ENCODE results near the gene SCO1.
A peak's percentile ranks its signal among the peaks of the same experiment; 100 is the strongest.

Gene SCO1

DNA sequence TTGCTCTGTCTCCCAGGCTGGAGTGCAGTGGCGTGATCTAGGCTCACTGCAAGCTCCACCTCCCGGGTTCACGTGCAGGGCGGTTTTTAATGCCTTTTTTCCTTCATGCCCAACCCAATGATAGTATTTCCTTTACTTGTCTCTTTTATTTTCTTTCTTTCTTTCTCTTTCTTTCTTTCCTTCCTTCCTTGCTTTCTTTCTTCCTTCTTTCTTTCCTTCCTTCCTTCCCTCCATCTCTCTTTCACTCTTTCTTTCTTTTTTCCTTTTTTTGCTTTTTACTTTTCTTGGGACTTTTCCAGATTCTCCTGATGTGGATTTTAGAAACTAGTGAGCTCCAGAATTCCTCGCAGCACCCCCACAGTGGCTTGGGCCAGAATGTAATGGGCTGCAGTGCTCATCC, 43.3 kb downstream of the SCO1 start:
- no peak for DNase-seq (ENCODE audit: low read depth, low spot score)

DNA sequence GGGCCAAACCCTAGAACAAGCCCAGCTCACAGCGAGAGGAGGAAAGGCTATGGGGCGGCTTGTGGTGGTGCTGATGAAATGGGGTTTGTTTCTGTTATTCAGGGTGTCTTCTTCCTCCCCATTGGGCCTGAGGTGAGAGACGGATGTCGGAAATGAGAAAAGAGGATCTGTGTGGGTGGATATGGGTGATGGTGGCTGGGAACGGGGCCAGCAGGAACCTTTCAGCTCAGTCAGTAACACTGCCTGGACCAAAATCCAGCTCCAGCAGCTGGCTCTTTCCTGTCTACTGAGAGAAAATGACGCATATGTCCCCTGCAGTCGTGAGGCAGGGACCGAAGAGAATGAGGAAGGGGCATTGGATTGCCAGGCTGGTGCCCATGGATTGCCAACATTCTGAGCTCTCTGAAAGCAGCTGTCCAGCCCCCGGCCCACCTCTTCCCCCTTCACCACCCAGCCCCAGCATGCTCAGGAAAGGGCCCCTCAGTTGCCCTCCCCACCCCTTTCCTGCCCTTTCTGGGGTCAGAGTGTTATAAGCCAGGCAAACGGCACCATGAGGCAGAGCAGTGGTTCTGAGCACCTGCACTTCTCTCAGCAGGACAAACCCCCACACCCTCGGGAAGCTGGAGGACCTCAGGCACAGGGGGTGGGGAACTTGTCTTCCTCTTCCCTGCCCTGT, 44.2 kb downstream of the SCO1 start:
- DNase-seq (ENCODE audit: low read depth, low spot score): no peak

DNA sequence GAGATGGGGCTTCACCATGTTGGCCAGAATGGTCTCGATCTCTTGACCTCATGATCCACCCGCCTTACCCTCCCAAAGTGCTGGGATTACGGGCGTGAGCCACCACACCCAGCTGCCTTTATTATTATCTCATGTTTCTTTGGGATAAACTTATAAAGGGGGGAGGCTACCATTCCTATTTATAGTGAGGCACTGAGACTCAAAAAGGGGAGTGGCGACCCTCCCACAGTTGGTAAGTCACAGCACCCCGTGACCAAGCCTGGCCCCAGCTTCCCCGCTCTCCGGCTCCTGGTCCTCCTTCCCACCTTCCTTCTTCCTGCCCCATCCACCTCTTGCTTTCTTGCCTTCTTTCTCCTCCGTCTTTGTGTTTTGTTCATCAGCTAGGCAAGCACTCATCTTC, 45.4 kb downstream of the SCO1 start:
- DNase-seq (ENCODE audit: low read depth, low spot score): no peak

DNA sequence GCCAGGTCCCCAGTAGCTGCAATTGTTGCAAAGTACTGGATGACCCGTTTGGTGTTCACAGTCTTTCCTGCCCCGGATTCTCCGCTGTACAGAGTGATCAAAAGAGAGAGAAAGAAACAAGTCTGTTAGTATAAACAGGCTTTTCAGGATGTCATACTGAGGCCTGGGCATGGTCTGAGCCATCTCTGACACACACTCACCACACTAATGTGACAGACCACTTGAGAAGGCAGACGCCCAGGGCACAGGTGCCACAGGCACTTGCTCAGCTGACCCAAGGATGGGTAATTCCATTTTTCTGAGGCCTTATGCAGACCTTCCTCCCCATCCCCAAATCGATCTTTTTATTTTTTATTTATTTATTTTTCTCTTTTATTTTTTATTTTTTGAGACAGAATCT, 47.7 kb downstream of the SCO1 start:
- DNase-seq (ENCODE audit: low read depth, low spot score): no peak

DNA sequence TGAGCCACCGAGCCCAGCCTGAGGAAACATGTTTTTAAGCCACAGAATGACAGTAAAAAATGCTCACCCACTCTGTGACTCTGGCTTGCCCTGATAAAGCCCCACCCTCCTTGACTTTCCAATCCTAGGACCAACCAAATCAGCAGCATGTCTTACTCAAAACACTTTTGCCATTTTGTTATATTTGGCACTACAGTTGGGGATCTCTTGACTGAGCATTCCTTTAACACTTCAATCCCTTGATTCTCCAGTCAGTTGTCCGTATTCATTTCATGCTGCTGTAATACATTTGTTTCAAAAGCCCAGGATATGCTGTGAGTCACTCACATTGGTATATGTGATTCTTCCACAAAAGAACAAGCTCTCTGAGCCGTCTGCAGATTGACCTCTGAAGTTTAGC, 48.4 kb downstream of the SCO1 start:
- no peak for DNase-seq (ENCODE audit: low read depth, low spot score)

DNA sequence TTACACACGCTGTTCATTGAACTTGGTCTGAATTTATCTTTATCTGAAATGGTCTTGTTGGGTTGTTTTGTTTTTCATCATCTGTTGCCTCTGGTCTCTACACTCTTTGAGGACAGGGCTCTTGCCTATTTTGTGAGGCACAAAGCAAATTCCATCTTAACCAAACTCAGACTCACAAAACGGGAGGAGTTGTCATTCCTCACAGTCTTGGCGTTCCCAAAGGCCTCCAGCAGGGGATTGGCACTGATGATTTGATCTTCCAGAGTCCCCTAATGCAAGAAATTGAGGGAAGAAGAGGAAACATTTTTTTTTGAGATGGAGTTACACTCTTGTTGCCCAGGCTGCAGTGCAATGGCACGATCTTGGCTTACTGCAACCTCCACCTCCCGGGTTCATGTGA, 49.0 kb downstream of the SCO1 start:
- no peak for DNase-seq (ENCODE audit: low read depth, low spot score)

DNA sequence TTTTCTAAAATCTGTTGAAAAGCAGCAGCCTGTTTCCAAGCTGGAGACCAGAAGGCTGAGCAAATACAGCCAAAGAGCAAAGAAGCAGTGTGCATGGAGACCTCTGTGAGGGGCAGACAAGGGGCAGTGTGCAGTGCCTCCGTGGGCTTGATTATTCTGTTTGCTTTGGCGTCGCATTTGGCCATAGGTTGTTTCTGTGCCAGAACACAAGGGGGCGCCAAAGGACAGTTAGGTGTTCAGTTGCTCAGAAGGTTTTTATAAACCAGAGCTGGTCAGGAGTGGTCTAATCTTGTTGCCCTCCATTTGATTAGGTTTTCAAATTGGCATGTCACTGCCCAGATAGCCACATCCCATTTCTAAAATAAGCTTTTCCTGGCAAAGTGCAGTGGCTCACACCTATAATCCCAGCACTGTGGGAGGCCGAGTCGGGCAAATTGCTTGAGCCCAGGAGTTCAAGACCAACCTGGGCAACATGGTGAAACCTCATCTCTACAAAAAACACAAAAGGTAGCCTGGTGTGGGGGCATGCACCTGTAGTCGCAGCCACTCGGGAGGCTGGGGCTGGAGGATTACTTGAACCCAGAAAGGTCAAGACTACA, 50.8 kb downstream of the SCO1 start:
- peak; percentile 77 for DNase-seq (ENCODE audit: low read depth, low spot score)

DNA sequence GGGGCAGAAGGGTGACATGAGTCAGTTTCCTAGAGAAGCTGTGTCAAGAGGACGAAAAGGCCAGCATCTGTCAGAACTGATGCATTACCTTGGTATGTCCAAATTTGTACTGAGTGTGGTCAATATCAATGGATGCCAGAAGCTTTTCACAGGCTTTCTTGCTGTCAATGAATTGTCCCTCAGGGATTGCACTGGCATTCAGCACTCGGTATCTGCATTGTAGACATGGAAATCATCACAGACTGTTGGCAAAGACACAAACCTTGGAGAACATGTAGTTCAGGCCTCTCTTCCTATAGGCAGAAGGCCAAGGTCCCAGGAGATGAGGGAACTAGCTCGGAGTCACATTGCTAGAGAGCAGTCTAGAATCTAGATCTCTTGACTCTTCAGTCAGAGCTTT, 56.9 kb downstream of the SCO1 start:
- no peak for DNase-seq (ENCODE audit: low read depth, low spot score)

DNA sequence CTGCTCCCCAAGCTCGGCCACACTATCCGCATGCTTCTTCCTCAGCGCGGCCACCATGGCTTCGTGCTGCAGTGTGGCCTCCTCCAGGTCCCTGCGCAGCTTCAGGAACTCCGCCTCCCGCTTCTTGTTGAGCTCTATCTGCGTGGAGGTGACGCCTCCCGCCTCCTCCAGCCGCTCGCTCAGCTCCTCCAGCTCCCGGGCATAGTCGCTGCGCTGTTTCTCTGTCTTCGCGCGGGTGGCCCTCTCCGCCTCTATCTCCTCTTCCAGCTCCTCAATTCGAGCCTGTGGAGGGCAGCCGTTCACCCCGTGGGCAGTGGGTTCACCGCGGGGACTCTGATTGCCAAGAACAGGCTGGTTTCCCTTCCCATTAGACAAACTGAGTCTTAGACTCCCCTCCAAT, 59.2 kb downstream of the SCO1 start:
- DNase-seq (ENCODE audit: low read depth, low spot score): no peak

DNA sequence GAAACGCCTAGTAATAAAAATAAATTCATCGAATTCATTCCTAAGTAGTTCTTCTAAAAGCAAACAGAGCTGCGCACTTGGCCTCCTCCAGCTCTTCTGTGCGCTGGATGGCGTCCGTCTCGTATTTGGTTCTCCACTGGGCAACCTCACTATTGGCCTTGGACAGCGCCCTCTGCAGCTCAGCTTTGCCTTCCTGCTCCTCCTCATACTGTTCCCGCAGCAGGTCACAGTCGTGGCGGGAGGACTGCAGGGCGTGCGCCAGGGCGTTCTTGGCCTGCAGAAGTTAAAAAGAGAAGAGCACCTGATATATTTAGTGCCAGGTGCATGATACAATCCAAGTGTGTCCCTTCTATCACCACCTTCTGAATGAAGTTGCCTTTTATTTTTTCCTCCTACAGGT, 62.0 kb downstream of the SCO1 start:
- peak; percentile 36 for DNase-seq (ENCODE audit: low read depth, low spot score)

DNA sequence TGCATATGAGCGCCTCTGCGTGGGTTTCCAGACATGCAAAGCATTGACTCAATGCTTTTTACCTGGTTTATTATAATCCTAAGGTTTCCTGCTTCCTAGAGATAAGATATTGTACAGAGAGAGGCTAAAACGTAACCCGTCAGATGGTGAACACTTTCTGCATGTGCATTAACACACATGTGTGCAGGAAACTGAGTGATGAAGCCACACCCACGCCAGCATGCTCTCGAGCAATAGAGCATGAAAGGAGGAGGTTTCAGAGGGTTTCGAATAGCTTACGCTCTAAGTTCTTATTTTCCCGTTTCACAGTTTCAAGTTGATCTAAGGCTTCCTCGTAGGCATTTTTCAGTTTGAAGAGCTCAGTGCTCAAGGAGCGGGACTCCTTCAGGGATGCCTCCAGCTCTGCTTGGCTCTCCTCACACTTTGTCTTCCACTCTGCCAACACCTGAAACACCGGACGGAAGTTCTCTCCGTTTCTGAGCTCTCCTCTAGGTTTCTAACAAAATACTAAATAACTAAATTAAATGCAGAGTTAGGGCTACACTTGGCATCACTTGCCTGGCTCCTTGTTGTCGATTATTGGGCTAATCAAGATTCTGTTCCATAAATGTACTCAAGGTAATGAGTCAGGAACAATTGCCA, 63.5 kb downstream of the SCO1 start:
- no peak for DNase-seq (ENCODE audit: low read depth, low spot score)

DNA sequence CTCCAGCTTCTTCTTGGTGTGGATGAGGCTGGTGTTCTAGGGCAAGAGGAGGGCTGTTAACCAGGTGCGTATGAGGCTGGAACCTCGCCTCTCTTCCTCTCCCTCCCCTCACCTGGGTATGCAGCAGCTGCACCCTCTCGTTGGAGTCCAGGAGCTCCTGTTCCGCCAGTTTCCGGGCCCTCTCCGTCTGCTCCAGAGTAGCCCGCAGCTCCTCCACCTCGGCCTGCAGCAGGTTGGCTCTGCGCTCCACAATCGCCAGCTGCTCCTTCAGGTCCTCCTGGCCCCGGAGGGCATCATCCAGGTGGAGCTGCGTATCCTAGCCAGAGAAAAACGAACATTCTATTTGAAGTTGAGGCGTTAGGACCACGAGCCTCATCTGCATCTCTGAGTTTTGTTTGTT, 65.6 kb downstream of the SCO1 start:
- no peak for DNase-seq (ENCODE audit: low read depth, low spot score)

DNA sequence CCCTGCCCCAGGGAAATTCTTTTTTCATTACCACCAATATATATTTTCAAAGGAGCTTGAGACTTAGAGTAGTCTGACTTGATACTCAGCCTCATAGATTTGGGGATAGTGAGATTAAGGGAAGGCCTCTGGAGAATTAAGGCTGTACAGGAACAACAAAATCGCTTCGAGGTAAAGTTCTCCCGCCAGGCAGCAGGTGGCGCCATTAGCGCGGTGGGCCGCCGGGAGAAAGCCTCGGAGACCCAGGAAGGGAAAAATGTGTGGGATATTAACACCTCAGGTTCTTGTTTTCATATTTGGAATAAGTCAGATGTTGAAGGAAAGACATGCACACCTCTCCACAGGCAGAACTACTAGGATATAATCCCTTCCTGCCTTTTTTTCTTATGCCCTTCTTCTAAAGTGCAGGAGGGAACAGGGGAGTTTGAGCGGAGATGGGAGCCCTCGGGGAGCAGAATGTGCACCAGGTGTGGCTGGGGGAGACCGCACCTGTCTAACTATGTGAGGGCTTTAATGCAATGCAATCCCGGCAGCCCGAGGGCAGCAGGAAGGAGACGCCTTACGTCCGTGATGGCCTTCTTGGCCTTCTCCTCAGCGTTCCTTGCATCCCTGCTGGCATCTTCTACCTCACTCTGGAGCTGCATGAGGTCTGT, 66.2 kb downstream of the SCO1 start:
- peak; percentile 57 for DNase-seq (ENCODE audit: low read depth, low spot score)

DNA sequence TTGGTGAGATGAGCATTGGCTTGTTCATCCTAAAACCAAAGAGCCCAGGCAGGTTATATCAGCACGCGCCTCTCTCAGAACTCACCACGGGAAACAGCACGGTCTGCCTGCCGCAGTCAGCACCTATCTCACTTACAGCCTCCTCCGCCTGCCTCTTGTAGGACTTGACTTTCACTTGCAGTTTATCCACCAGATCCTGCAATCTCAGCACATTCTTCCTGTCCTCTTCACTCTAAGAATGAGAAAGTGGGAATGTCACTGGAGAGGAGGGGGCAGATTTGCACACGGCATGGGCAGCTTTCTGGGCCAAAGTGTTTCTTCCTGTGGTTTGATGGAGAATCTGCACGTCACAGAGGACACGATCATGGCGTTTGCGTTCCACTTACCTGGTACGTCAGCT, 67.6 kb downstream of the SCO1 start:
- DNase-seq (ENCODE audit: low read depth, low spot score): no peak

DNA sequence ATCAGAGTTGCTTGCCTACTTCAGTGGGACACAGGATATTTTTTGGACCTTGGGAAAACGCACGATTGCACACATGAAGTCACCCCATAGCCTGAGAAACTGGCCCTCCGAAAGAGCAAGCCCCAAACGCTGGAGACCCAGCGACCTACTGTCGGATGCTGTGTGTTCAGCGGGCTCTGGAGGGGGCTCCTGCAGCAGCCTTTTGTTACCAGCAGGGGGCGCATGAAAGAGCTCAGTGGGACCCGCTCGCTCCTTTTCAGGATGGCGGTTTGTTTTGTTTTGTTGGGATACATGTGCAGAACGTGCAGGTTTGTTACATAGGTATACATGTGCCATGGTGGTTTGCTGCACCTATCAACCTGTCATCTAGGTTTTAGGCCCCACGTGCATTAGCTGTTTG, 68.6 kb downstream of the SCO1 start:
- peak; percentile 50 for DNase-seq (ENCODE audit: low read depth, low spot score)

DNA sequence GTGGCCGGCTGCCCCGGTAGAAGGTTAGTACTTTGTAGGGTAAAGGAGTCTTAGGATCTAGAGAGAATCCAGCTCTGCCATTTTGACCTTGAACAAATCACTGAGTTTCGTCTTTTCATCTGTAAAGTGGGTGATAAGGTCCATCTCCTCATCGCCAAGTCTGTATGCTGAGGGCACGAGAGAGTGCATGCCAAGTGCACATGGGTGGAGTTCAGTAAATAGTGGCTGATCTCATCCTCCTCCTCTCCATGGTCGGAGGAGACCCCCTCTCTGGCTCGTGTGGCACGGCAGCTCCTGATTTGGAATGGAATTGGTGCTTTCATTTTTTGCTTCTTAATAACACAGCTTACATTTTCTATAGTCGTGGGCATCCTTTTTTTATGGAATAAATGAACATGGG, 70.9 kb downstream of the SCO1 start:
- DNase-seq (ENCODE audit: low read depth, low spot score): no peak

DNA sequence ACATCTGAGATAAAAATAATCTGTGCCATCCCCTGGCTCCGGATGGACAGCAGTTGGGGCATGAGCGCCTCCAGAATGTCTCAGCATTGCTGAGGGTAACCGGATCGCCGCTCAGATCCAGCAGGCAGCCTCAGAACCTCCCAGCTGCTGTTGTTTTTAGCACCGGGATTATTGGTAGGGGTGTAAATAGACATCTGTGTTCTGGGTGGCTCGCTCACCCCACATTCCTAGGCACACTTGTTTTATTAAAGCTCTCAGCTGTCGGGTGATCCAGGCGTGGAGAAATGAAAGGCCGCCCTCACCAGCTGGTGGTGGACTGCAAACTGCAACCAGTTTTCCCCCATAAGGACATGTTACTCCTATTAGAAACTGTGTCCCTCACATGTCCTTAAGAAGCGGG, 72.4 kb downstream of the SCO1 start:
- no peak for DNase-seq (ENCODE audit: low read depth, low spot score)

DNA sequence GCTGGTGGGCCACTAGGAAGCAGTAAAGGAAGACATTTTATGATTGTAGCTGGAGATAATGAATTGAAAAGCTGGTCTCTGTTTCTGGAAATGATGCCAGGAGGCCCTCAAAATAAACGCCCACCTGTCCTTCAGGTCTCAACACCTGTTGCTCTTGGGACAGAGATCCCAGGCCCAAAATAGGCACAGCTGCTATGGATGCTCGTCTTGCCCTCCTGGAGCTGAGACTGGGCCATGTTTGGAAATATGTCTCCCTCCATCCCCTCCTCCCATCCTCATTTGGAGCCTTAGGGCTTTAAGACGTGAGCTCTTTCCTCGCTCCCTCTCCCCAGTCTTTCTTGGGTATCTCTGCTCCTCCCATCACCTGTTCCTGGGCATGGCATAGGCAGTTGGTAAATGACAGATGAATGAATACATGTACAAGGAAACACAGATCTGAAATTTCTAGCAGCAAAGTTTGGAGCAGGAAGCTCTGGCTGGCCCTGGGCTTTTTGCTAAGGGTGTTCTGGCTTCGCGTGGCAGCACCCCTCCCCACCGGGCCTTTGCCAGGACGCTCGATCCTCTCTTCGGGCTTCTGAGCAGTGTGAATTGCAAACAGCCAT, 73.5 kb downstream of the SCO1 start:
- no peak for DNase-seq (ENCODE audit: low read depth, low spot score)

DNA sequence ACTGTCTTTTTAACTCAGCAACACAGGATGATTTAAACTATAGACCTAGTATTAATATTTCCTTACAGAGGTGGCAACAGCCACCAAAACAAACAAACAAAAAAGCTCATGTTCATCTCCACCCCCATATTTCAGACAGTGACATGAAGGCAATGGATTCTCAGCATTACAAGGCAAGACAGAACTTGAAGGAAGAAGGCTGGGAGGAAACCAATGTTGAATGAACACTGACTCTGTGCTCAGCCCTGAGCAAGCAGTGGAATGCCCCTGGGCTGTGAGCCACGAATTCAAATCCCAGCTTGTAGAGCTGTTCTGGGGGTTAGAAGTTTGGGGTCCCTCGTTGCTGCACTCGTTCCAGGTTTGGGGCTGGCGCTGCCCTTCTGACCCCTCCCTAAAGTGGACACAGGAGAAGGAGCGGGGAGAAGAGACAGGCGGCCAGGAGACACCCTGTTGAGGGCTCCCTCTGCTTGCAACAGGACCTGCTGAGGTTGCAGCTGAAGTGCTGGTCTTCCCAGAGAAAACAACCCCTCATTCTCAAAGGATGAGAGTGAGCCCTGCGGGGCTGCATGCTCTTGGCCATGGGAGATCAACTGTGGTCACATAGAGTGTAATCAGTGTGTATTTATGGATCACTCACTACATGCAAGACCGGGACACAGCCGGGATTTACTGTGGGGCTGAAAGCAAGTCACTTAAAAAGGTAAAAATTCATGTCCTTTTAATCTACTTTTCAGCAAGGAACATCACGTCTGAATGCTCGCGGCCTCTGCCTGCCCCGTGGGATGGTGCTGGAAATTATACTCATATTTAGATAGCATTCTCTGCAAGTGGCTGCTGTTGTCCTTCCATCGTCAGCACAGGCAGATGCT, 74.5 kb downstream of the SCO1 start:
- no peak for DNase-seq (ENCODE audit: low read depth, low spot score)

Data from ELF-1 (cell line).